PC-9 (cell line): ENCODE results near the gene ENPP5. TPM values are rescaled to one million over a fixed set of nuclear protein-coding genes. Genes with fewer than 3 reads are reported as not detected.
"Not testable (repeated sequence)": the region's sequence is repeated elsewhere in the genome, so short reads cannot be mapped to it uniquely, and the experiment has no call there.

Experiments
- BruUV-seq: library from RNA; stranded (reverse); fragments of 400-500 nt; replicated peaks from 2 replicates; lab custom pipeline; 2021; lab: Mats Ljungman, UMichigan
- CTCF ChIA-PET: fragments of 300-600 bp; sonication (Branson Sonifier 250); formaldehyde crosslinking; loops from one replicate; lab custom pipeline; 2022; ENCODE audit warnings: antibody characterized with exemption; lab: Charles Lee
- POLR2A ChIA-PET: fragments of 300-600 bp; sonication (Branson Sonifier 250); formaldehyde crosslinking; loops from one replicate; lab custom pipeline; 2022; ENCODE audit warnings: antibody characterized with exemption; ENCODE audit not compliant: unreplicated experiment; lab: Charles Lee
- DNase-seq, 2 experiments: peaks; one replicate each; pipeline versions ENCODE4 v3.0.0 to v3.0.0-alpha.2; 2015 to 2022; ENCODE audit warnings: mixed read lengths in 1 of 2
- H2AFZ ChIP-seq: fragments of 200-600 bp; sonication (generic); 2 replicates; pipeline ENCODE4 v1.8.1; 2017; ENCODE audit warnings: antibody characterized with exemption
- H3F3A ChIP-seq: fragments of 200-600 bp; sonication (generic); 2 replicates; pipeline ENCODE4 v1.8.1; 2017; ENCODE audit warnings: antibody characterized with exemption, mild to moderate bottlenecking, low read depth; ENCODE audit not compliant: insufficient read depth
- H3K27ac ChIP-seq: fragments of 200-600 bp; sonication (generic); 2 replicates; pipeline ENCODE4 v1.6.1; 2016; ENCODE audit warnings: mixed run types
- H3K27me3 ChIP-seq: fragments of 200-600 bp; sonication (generic); 2 replicates; pipeline ENCODE4 v1.6.1; 2016; ENCODE audit warnings: low read depth, mixed run types; ENCODE audit not compliant: insufficient read depth
- H3K36me3 ChIP-seq: fragments of 200-600 bp; sonication (generic); 2 replicates; pipeline ENCODE4 v1.6.1; 2016; ENCODE audit warnings: low read depth, mixed run types
- H3K4me1 ChIP-seq: fragments of 200-600 bp; sonication (generic); replicated peaks from 2 replicates; pipeline ENCODE4 v1.6.1; 2016; ENCODE audit warnings: mixed run types; ENCODE audit not compliant: insufficient read depth
- H3K4me2 ChIP-seq: fragments of 200-600 bp; sonication (generic); 2 replicates; pipeline ENCODE4 v1.6.1; 2017; ENCODE audit warnings: mixed run types
- H3K4me3 ChIP-seq: fragments of 200-600 bp; sonication (generic); 2 replicates; pipeline ENCODE4 v1.6.1; 2016; ENCODE audit warnings: mixed run types
- H3K79me2 ChIP-seq: fragments of 200-600 bp; sonication (generic); 2 replicates; pipeline ENCODE4 v1.6.1; 2017; ENCODE audit warnings: low read depth, mixed run types
- H3K9me2 ChIP-seq: fragments of 200-600 bp; sonication (generic); 2 replicates; pipeline ENCODE4 v1.8.1; 2017; ENCODE audit warnings: mild to moderate bottlenecking; ENCODE audit not compliant: insufficient read depth
- H3K9me3 ChIP-seq: fragments of 200-600 bp; sonication (generic); 2 replicates; pipeline ENCODE4 v1.8.1; 2016; ENCODE audit warnings: low read depth; ENCODE audit not compliant: insufficient read depth
- H4K20me1 ChIP-seq: fragments of 200-600 bp; sonication (generic); 2 replicates; pipeline ENCODE4 v1.8.1; 2017; ENCODE audit not compliant: insufficient read depth
- CTCF ChIP-seq: fragments of 200-600 bp; sonication (generic); conservative IDR thresholded peaks from 2 replicates; pipeline ENCODE4 v1.6.1; 2017; ENCODE audit warnings: mixed run types, antibody characterized with exemption, mild to moderate bottlenecking, moderate library complexity
- EZH2 ChIP-seq: fragments of 200-600 bp; sonication (generic); IDR thresholded peaks from 2 replicates; pipeline ENCODE4 v1.8.0; 2017; ENCODE audit warnings: antibody characterized with exemption, low read depth
- intact Hi-C: fragments of 100-400 bp; cut with micrococcal nuclease; formaldehyde crosslinking; loops from one replicate; pipeline ENCODE4 v1.10.0; 2022; ENCODE audit not compliant: unreplicated experiment
- total RNA-seq: library from RNA; stranded (reverse); gene quantifications from 2 replicates; pipeline ENCODE4 v1.2.3, GENCODE V29; 2021

The ENPP5 gene
- total RNA-seq, 1 experiment from 2014 or later: 9.1 TPM

- ChIA-PET CTCF (no interaction called here), POLR2A (interaction anchor here (0.6 kb wide), 1 partner anchor 360 kb away, joined by 4 read pairs; no protein-coding TSS in a partner anchor)
- TF ChIP-seq CTCF (no peak), EZH2 (no peak)
These were observed 14.1 kb downstream of the ENPP5 start for GRCh38 chr6:46156701-46157100.

DNA sequence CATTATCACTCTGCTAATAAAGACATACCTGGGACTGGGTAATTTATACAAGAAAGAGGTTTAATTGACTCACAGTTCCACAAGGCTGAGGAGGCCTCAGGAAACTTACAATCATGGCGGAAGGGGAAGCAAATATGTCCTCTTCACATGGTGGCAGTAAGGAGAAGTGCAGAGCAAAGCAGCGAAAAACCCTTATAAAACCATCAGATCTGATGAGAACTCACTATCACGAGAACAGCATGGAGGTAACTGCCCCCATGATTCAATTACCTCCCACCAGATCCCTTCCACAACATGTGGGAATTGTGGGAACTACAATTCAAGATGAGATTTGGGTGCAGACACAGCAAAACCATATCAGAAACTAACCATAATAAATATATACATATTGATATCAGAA is 21.7 kb downstream of the ENPP5 start:
- H3K79me2 ChIP-seq, CTCF ChIA-PET, H3K27ac ChIP-seq: not testable (repeated sequence)

More at GRCh38 chr6:46156701-46157100, 14.1 kb downstream of the ENPP5 start:
- Histone ChIP-seq H3K4me2 (no peak overlapping the region), H3K4me1 (no peaks in the 10 kb centered on the region), H3K36me3 (0 out of 2 replicates have a peak, but pooled peaks cover 2% of the 10 kb centered on the region), H3K27ac (no peak overlapping the region), H3K79me2 (no peaks in the 10 kb centered on the region), H4K20me1 (no peaks in the 10 kb centered on the region), H3K9me2 (no peaks in the 10 kb centered on the region), H3K27me3 (no peaks in the 10 kb centered on the region), H3K9me3 (no peaks in the 10 kb centered on the region), H2AFZ (no peak overlapping the region), H3K4me3 (no peak overlapping the region), H3F3A (no peaks in the 10 kb centered on the region)
- no TSS peak for BruUV-seq
- intact Hi-C loops: no loop called here
- DNase-seq: no peak

DNA sequence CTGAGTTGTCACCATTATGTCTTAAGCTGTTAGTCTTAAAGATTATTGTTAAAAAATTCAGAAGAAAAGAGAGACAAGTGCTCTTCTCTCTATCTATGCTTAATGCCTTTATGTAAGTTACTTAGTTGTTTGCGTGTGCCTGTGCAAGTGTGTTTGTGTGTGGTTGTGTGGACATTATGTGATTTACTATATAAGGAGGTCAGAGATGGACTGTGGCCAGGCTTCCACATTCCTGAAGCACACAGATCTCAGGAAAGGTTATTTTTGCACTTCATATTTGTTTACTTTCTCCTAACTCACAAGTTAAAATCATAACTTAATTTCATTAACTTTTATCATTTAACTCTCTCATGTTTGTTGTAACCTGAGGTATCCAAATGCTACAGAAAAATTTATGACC is 26.5 kb downstream of the ENPP5 start:
- no peak overlapping the region for H3K4me3 ChIP-seq
- POLR2A ChIA-PET: interaction anchor here (0.7 kb wide), 1 partner anchor 857 kb away, joined by 7 read pairs; no protein-coding TSS in a partner anchor
- 0 out of 2 replicates have a peak, but pooled peaks cover under 1% of the 10 kb centered on the region for H3K9me2 ChIP-seq
- intact Hi-C loops: no loop called here
- TF ChIP-seq EZH2: no peak
- TF ChIP-seq CTCF: no peak
- H3K9me3 ChIP-seq: no peaks in the 10 kb centered on the region
- BruUV-seq: no TSS peak
- no peak for DNase-seq
- no peaks in the 10 kb centered on the region for H4K20me1 ChIP-seq
- CTCF ChIA-PET: no interaction called here
- H3K4me1 ChIP-seq: no peaks in the 10 kb centered on the region
- H3K79me2 ChIP-seq: no peaks in the 10 kb centered on the region
- H2AFZ ChIP-seq: no peak overlapping the region
- no peaks in the 10 kb centered on the region for H3K36me3 ChIP-seq
- no peak overlapping the region for H3K4me2 ChIP-seq
- no peaks in the 10 kb centered on the region for H3K27me3 ChIP-seq
- no peak overlapping the region for H3K27ac ChIP-seq
- H3F3A ChIP-seq: no peaks in the 10 kb centered on the region

More for the DNA sequence above, 21.7 kb downstream of the ENPP5 start:
- BruUV-seq, H3K27me3 ChIP-seq, H3K4me3 ChIP-seq, H3K9me2 ChIP-seq, POLR2A ChIA-PET, H2AFZ ChIP-seq, H3K4me2 ChIP-seq, H3F3A ChIP-seq, intact Hi-C loops, H3K36me3 ChIP-seq, DNase-seq, H3K4me1 ChIP-seq, H4K20me1 ChIP-seq, H3K9me3 ChIP-seq: not testable (repeated sequence)

DNA sequence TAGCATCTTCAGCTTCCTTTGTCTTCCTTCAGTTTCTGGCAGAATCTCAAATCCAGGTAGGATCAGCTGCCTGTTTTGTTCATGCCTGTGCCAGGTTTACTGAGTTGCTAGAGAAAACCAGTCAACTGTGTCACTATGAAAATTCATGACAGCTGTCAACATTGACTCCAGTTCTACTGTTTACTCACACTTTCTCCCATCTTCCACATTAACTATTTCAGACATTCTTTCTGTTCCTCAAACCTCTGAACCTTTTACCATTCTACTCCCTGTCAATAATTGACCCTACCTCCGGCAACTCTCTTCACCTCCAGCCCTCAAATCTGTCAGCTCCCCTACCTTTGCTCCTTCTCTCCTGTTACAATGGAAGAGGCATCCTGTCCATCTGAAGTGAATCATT is 32.5 kb downstream of the ENPP5 start:
- ChIA-PET POLR2A (no interaction called here), CTCF (no interaction called here)
- no peaks in the 10 kb centered on the region for H3F3A ChIP-seq
- H3K36me3 ChIP-seq: no peaks in the 10 kb centered on the region
- H4K20me1 ChIP-seq: no peaks in the 10 kb centered on the region
- no peaks in the 10 kb centered on the region for H3K79me2 ChIP-seq
- H3K9me3 ChIP-seq: no peaks in the 10 kb centered on the region
- no peak overlapping the region for H3K4me3 ChIP-seq
- TF ChIP-seq EZH2 (no peak), CTCF (no peak)
- H3K4me1 ChIP-seq: no peaks in the 10 kb centered on the region
- intact Hi-C loops: no loop called here
- no peaks in the 10 kb centered on the region for H3K9me2 ChIP-seq
- BruUV-seq: no TSS peak
- no peak overlapping the region for H3K4me2 ChIP-seq
- no peak overlapping the region for H2AFZ ChIP-seq
- no peak for DNase-seq
- H3K27me3 ChIP-seq: no peaks in the 10 kb centered on the region
- H3K27ac ChIP-seq: no peak overlapping the region
